ENCODE measurements around the gene KIR2DL4.
"Not testable (repeated sequence)": the region's sequence is repeated elsewhere in the genome, so short reads cannot be mapped to it uniquely, and the experiment has no call there.

GRCh38 chr19:54855241-54855640, 51.8 kb downstream of the KIR2DL4 start:
- not testable (repeated sequence) for TF ChIP-seq CTCF (IDR thresholded peaks at IDR 0.05; ENCODE audit: insufficient read depth, low read depth, low read length); EZH2 (IDR thresholded peaks at IDR 0.05; ENCODE audit: insufficient read depth, low read length)
